ENCODE measurements around the gene KRT3.

DNA sequence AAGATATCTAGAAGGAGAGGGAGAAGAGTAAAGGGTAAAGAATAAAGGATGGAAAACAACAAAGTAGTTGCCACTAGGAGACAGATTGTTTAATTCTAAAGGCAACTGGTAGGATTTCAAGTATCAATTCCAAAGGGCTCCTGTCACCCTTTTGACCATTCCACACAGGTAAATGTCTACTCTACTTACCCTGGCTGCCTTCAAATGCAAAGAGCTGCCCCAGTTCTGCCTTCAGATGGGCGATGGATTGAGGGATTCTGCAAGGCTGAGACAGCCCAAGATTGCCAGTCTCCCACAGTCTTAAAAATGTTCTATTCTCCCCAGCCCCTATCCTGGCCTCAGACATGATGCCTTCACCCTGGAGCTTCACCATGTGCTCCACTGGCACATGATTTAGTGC lies 30.2 kb downstream of the KRT3 start:
- TF ChIP-seq, protein P1, sequence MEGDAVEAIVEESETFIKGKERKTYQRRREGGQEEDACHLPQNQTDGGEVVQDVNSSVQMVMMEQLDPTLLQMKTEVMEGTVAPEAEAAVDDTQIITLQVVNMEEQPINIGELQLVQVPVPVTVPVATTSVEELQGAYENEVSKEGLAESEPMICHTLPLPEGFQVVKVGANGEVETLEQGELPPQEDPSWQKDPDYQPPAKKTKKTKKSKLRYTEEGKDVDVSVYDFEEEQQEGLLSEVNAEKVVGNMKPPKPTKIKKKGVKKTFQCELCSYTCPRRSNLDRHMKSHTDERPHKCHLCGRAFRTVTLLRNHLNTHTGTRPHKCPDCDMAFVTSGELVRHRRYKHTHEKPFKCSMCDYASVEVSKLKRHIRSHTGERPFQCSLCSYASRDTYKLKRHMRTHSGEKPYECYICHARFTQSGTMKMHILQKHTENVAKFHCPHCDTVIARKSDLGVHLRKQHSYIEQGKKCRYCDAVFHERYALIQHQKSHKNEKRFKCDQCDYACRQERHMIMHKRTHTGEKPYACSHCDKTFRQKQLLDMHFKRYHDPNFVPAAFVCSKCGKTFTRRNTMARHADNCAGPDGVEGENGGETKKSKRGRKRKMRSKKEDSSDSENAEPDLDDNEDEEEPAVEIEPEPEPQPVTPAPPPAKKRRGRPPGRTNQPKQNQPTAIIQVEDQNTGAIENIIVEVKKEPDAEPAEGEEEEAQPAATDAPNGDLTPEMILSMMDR (IDR thresholded peaks at IDR 0.05; ENCODE audit: insufficient read depth, low read length, poor library complexity, severe bottlenecking): no peak
- TF ChIP-seq EZH2phosphoT487 (conservative IDR thresholded peaks at IDR 0.05; ENCODE audit: low read length): no peak

All from SU-DHL-6 (cell line).